Activated CD4-positive, alpha-beta T cell treated with anti-CD3 and anti-CD28 coated beads, Interleukin-2, Interleukin-4, amounts not matched to agents 100 ng/mL and 50 ng/mL, durations not matched to agents 16 hours and 8 hours (primary cell): ENCODE measurements around the gene PPM1K.

Experiments
- DNase-seq: peaks from one replicate; pipeline ENCODE4 v3.0.0-alpha.2; 2020; ENCODE audit warnings: low spot score

Gene PPM1K

GRCh38 chr4:88276952-88277710, 7.2 kb downstream of the PPM1K start:
- no peak for DNase-seq

GRCh38 chr4:88275949-88276515, 8.3 kb downstream of the PPM1K start:
- DNase-seq: no peak

GRCh38 chr4:88275516-88275915, 8.8 kb downstream of the PPM1K start:
- DNase-seq: no peak

- no peak for DNase-seq
Measured at GRCh38 chr4:88268913-88269312, 15.4 kb downstream of the PPM1K start.

GRCh38 chr4:88264336-88264735, 20.0 kb downstream of the PPM1K start:
- no peak for DNase-seq

GRCh38 chr4:88257726-88258125, 26.6 kb downstream of the PPM1K start:
- DNase-seq: no peak

GRCh38 chr4:88255111-88255510, 29.2 kb downstream of the PPM1K start:
- no peak for DNase-seq

GRCh38 chr4:88251924-88252323, 32.4 kb downstream of the PPM1K start:
- DNase-seq: no peak

GRCh38 chr4:88247148-88247547, 37.2 kb downstream of the PPM1K start:
- DNase-seq: no peak

- no peak for DNase-seq
Measured at GRCh38 chr4:88246600-88246999, 37.8 kb downstream of the PPM1K start.

- DNase-seq: no peak
Measured at GRCh38 chr4:88244816-88245579, 39.4 kb downstream of the PPM1K start.

- no peak for DNase-seq
Measured at GRCh38 chr4:88244056-88244455, 40.3 kb downstream of the PPM1K start.

GRCh38 chr4:88242144-88242543, 42.2 kb downstream of the PPM1K start:
- DNase-seq: no peak

- no peak for DNase-seq
Measured at GRCh38 chr4:88240297-88240714, 44.1 kb downstream of the PPM1K start.

GRCh38 chr4:88230969-88231771, 53.2 kb downstream of the PPM1K start:
- no peak for DNase-seq

GRCh38 chr4:88230461-88230891, 53.9 kb downstream of the PPM1K start:
- no peak for DNase-seq

GRCh38 chr4:88227734-88228133, 56.6 kb downstream of the PPM1K start:
- no peak for DNase-seq

- DNase-seq: no peak
Measured at GRCh38 chr4:88226143-88226542, 58.2 kb downstream of the PPM1K start.

GRCh38 chr4:88225232-88226105, 58.9 kb downstream of the PPM1K start:
- no peak for DNase-seq

- no peak for DNase-seq
Measured at GRCh38 chr4:88223516-88223915, 60.8 kb downstream of the PPM1K start.

GRCh38 chr4:88219099-88219498, 65.3 kb downstream of the PPM1K start:
- peak; percentile 42 for DNase-seq
